ENCODE data around the gene FAM180A. TPM values are rescaled to one million over a fixed set of nuclear protein-coding genes. Genes with fewer than 3 reads are reported as not detected.

The FAM180A gene
- total RNA-seq, 1 donor from 2014 or later: 2.6 TPM

DNA sequence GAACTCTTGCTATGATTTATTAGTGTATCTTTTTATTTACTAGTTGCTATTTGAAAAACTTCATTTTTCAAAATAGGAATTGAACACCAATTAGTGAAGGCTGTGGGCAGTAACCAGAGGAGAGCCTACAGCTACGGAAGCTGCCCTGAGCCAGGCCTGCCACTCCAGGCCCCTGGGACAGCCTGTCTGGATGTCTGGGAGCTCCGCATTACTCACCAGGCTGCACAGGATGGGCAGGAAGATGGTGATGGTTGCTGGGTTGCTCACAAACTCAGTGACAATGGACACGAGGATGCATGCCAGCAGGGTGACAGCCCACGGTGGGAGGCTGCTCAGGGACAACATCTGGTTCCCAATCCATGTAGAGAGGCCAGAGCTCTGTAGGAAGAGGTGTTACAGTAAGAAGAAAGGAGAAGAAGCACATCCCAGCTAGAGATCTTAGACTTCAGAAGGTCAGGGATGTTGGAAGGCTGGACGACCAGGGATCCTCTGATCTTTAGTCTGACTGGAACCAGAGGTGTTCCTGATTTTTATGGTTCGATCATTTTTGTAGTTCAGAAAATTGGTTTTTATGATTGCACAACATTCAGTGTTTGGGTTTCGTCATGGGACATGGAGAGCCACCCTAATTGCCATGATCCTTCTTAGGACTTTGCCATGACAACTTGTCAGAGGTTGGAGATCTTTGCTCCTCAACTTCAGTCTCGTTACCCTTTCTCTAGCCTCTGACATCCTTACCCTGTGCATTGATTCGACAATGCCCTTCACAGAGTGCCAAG is 63.1 kb downstream of the FAM180A start:
- no peak for DNase-seq (ENCODE audit: low read depth)

GRCh38 chr7:135684699-135685098 is 63.9 kb downstream of the FAM180A start:
- no peak for DNase-seq (ENCODE audit: low read depth)

DNA sequence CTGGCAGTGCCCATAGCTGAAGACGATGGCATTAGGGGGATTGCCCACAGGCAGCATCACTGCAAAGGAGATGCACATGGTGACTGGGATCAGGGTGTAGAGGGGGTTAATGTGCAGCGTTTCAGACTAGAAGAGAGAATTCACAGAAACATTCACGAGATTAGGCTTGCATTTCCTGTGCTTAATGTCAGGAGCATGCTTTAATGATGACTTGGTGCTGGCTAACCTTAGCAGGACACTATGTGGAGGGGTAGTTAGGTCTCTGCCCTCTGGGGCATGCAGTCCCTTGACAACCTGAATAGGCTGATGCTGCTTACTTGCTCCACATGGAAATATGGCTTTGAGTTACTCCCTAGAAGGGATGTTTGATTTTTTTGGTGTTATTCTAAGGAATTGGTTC is 64.5 kb downstream of the FAM180A start:
- DNase-seq (ENCODE audit: low read depth): no peak

GRCh38 chr7:135683609-135684008 is 65.0 kb downstream of the FAM180A start:
- DNase-seq (ENCODE audit: low read depth): no peak

GRCh38 chr7:135682191-135682590 is 66.4 kb downstream of the FAM180A start:
- no peak for DNase-seq (ENCODE audit: low read depth)

GRCh38 chr7:135681762-135682161 is 66.9 kb downstream of the FAM180A start:
- no peak for DNase-seq (ENCODE audit: low read depth)

Other genes starting within 250 kb of the FAM180A start
- gene CNOT4, start 238.7 kb downstream of the FAM180A start, total RNA-seq: 20.7 and 21.7 TPM in 2 replicates
- 32.2 and 33.9 TPM in 2 replicates for gene NUP205, start 190.9 kb downstream of the FAM180A start, total RNA-seq
- gene STMP1, start 86.3 kb downstream of the FAM180A start, total RNA-seq: 20.7 and 23.2 TPM in 2 replicates
- gene SLC13A4, start 20.6 kb downstream of the FAM180A start, total RNA-seq: 0.03 TPM in 1 of 2 replicates, not detected in the other
- 129 and 135 TPM in 2 replicates for gene MTPN, start 228.5 kb upstream of the FAM180A start, total RNA-seq